NCI-H1105 (cell line): Measurements from ENCODE around the gene ANKZF1.

Experiments used
- DNase-seq: peaks from one replicate; lab custom pipeline; 2025; lab: John Stamatoyannopoulos, UW

ANKZF1 gene

GRCh38 chr2:219207884-219208740, 21.5 kb upstream of the ANKZF1 start:
- DNase-seq, result peak; percentile 19

- DNase-seq, result no peak
Measured at GRCh38 chr2:219209236-219210195, 20.1 kb upstream of the ANKZF1 start.

GRCh38 chr2:219210196-219210885, 19.3 kb upstream of the ANKZF1 start:
- DNase-seq, result no peak

- no peak for DNase-seq
Measured at GRCh38 chr2:219210886-219211362, 18.7 kb upstream of the ANKZF1 start.

GRCh38 chr2:219213026-219213415, 16.6 kb upstream of the ANKZF1 start:
- DNase-seq, result no peak

GRCh38 chr2:219213486-219214071, 16.0 kb upstream of the ANKZF1 start:
- DNase-seq, result no peak

GRCh38 chr2:219214141-219214540, 15.5 kb upstream of the ANKZF1 start:
- DNase-seq, result no peak

GRCh38 chr2:219214786-219215185, 14.8 kb upstream of the ANKZF1 start:
- DNase-seq, result no peak

GRCh38 chr2:219215871-219216534, 13.6 kb upstream of the ANKZF1 start:
- DNase-seq, result no peak

- DNase-seq, result no peak
Measured at GRCh38 chr2:219216535-219216915, 13.1 kb upstream of the ANKZF1 start.

GRCh38 chr2:219218217-219218731, 11.3 kb upstream of the ANKZF1 start:
- peak; percentile 16 for DNase-seq

- peak; percentile 94 for DNase-seq
Measured at GRCh38 chr2:219218732-219219701, 10.6 kb upstream of the ANKZF1 start, which contains the start of gene ABCB6. Gene ABCB6, minus strand, starts transcription at chr2:219218958. Its CDS starts 285 bp downstream, at chr2:219218673.

- DNase-seq, result no peak
Measured at GRCh38 chr2:219219784-219220532, 9.6 kb upstream of the ANKZF1 start.

- no peak for DNase-seq
Measured at GRCh38 chr2:219220652-219221402, 8.8 kb upstream of the ANKZF1 start.

- DNase-seq, result no peak
Measured at GRCh38 chr2:219221957-219222518, 7.6 kb upstream of the ANKZF1 start.

GRCh38 chr2:219223831-219224610, 5.6 kb upstream of the ANKZF1 start:
- DNase-seq, result no peak

- no peak for DNase-seq
Measured at GRCh38 chr2:219225350-219225749, 4.3 kb upstream of the ANKZF1 start.
